Cortex of kidney (tissue), 1 donor: ENCODE data around the gene ZNF524.

Source experiments
- DNase-seq: peaks from one replicate; lab custom pipeline; 2025; lab: John Stamatoyannopoulos, UW

ZNF524 gene

GRCh38 chr19:55620410-55621204 is 20.5 kb downstream of the ZNF524 start:
- no peak for DNase-seq

- no peak for DNase-seq
Observed at GRCh38 chr19:55621205-55621672, 21.2 kb downstream of the ZNF524 start.

GRCh38 chr19:55621673-55622231 is 21.7 kb downstream of the ZNF524 start:
- no peak for DNase-seq

- no peak for DNase-seq
Observed at GRCh38 chr19:55622242-55622969, 22.3 kb downstream of the ZNF524 start.

GRCh38 chr19:55623130-55623529 is 23.0 kb downstream of the ZNF524 start:
- no peak for DNase-seq

GRCh38 chr19:55623561-55623960 is 23.5 kb downstream of the ZNF524 start:
- no peak for DNase-seq

GRCh38 chr19:55624109-55625003 is 24.3 kb downstream of the ZNF524 start, which contains the start of gene ZNF784:
Gene ZNF784 (minus strand): TSS chr19:55624566. CDS start chr19:55624561, 5 bp downstream.
- DNase-seq: no peak

- DNase-seq: no peak
Observed at GRCh38 chr19:55625004-55625326, 24.9 kb downstream of the ZNF524 start.

GRCh38 chr19:55626350-55626749 is 26.3 kb downstream of the ZNF524 start:
- DNase-seq: no peak

- no peak for DNase-seq
Observed at GRCh38 chr19:55632463-55632834, 32.4 kb downstream of the ZNF524 start.

GRCh38 chr19:55633861-55634260 is 33.8 kb downstream of the ZNF524 start:
- no peak for DNase-seq

- DNase-seq: no peak
Observed at GRCh38 chr19:55635334-55635717, 35.2 kb downstream of the ZNF524 start.

- no peak for DNase-seq
Observed at GRCh38 chr19:55635856-55636440, 35.9 kb downstream of the ZNF524 start.

- no peak for DNase-seq
Observed at GRCh38 chr19:55636723-55637122, 36.6 kb downstream of the ZNF524 start.

- DNase-seq: no peak
Observed at GRCh38 chr19:55637534-55637933, 37.4 kb downstream of the ZNF524 start.

GRCh38 chr19:55638864-55639359 is 38.8 kb downstream of the ZNF524 start:
- no peak for DNase-seq

- DNase-seq: no peak
Observed at GRCh38 chr19:55640043-55640576, 40.0 kb downstream of the ZNF524 start.

- DNase-seq: no peak
Observed at GRCh38 chr19:55640577-55641425, 40.7 kb downstream of the ZNF524 start, which contains the start of gene ZNF580. Gene ZNF580 (plus strand): TSS chr19:55641002. CDS start chr19:55642509, 1,507 bp downstream.

- DNase-seq: no peak
Observed at GRCh38 chr19:55641426-55642152, 41.5 kb downstream of the ZNF524 start.
